ENCODE data around the gene THSD4.

Gene THSD4

DNA sequence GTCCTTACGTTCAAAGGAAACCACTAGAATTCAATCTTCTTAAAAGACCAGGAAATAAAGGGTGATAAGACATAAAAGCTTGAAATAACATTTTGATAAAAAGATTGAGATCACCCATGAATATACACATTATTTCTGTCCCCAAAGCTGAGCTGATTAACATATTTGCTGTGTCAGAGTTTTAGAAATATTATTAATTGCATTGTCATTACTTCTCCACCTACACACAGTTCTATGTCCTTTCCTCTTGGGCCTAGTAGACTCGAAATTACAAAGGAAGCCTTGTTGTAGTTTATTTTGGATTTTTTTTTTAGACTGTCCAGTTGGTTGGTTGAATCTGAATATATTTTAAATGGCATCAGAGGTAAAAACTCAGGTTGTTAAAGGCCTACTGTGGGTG, 614.0 kb downstream of the THSD4 start:
- Histone ChIP-seq H3K4me3 (ENCODE audit: low read length) (no peak overlapping the region), H3K9me3 (replicated peaks; ENCODE audit: low read length) (no peaks in the 10 kb centered on the region), H3K9ac (ENCODE audit: low read depth, low read length) (no peak overlapping the region), H3K4me1 (ENCODE audit: control insufficient read depth, insufficient read depth, low read length) (peaks cover 4% of the 10 kb centered on the region), H3K27me3 (ENCODE audit: control insufficient read depth, insufficient read depth, low read length) (no peaks in the 10 kb centered on the region), H3K36me3 (ENCODE audit: insufficient read depth, low read length) (peaks cover 3% of the 10 kb centered on the region), H3K4me2 (ENCODE audit: low read length) (no peak overlapping the region)

DNA sequence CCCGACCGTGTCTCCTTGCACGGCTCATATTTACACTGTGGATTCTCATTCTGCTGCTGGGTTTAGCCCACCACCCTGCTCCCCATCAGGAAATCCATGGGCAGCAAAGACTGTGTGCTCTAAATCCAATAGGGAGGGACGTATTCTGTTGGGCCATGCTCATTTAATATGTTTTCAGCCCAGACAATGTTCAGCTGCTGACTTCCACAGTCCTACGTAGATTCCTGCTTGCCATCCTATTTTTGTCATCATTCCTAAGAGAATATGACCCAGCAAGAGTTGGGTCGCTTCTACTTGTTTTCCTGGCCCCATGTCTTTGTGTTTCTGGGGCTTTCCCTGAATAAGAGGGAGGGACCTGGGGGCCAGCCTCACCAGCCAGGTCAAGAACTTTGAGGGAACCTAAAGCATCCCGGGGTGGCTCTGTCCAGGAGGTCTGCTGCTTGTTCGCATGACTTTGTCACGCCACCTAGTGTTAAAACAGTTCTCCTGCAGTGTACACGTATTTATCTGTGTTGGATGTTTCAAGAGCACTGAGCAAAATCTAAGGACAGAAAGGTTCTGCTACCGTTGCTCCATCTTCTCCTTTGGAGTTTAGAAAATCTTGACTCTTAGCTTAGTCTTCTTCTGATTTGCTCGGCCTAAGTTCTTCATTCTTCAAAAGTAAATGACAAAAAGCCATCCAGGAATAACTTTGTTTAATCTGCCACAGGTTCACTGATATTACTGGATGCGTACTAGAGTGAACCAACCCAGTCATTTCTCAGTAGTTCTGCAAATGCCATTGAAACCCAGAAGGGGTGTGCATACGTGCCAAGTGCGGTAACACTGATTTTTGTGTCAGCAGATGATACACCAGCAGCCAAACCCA, 615.2 kb downstream of the THSD4 start:
- H3K4me3 ChIP-seq (ENCODE audit: low read length): no peak overlapping the region
- H3K4me1 ChIP-seq (ENCODE audit: control insufficient read depth, insufficient read depth, low read length): peaks cover under 1% of the 10 kb centered on the region
- H3K36me3 ChIP-seq (ENCODE audit: insufficient read depth, low read length): peaks cover 3% of the 10 kb centered on the region
- no peaks in the 10 kb centered on the region for H3K9me3 ChIP-seq (replicated peaks; ENCODE audit: low read length)
- no peak overlapping the region for H3K9ac ChIP-seq (ENCODE audit: low read depth, low read length)
- no peaks in the 10 kb centered on the region for H3K27me3 ChIP-seq (ENCODE audit: control insufficient read depth, insufficient read depth, low read length)
- no peak overlapping the region for H3K4me2 ChIP-seq (ENCODE audit: low read length)

DNA sequence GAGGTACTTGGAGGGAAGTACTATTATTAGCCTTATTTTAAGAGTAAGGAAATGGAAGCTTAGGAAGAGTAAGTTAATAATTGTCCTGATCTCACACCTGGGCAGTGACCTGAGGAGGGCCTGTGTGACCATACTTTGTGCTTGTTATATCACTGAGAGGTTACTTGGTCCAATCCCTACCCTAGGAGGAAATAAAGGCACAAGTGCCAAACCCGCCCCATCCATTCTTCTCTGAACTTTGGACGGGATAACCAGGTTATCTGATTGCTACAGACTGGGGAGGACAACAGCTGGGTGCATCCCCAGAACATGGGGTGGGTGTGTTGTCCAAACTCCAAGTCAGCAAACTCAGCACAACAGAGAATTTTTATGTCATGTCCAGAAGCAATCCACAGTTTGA, 617.4 kb downstream of the THSD4 start:
- Histone ChIP-seq H3K4me3 (ENCODE audit: low read length) (no peak overlapping the region), H3K9ac (ENCODE audit: low read depth, low read length) (no peak overlapping the region), H3K4me1 (ENCODE audit: control insufficient read depth, insufficient read depth, low read length) (no peaks in the 10 kb centered on the region), H3K27me3 (ENCODE audit: control insufficient read depth, insufficient read depth, low read length) (no peaks in the 10 kb centered on the region), H3K36me3 (ENCODE audit: insufficient read depth, low read length) (peaks cover 3% of the 10 kb centered on the region), H3K4me2 (ENCODE audit: low read length) (no peak overlapping the region), H3K9me3 (replicated peaks; ENCODE audit: low read length) (no peaks in the 10 kb centered on the region)

DNA sequence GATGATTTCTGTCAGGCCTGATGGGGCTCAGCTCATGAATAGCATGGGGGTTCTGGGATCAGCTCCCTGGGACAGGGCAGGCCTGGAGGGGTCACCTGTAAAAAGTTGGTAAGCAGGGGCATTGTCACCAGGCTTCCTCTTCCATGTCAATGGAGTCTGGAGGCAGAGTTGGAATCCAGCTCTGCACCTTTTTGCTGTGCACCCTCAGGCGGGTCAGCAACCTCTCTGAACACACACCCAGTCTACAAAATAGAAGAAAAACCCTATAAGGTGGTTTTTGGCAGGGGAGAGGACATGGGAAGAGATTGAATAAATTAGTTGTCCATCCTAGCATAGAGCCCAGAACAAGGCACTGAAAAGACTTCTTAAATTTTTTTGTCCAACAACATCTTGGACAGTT, 617.9 kb downstream of the THSD4 start:
- Histone ChIP-seq H3K36me3 (ENCODE audit: insufficient read depth, low read length) (peaks cover 3% of the 10 kb centered on the region), H3K4me2 (ENCODE audit: low read length) (no peak overlapping the region), H3K4me3 (ENCODE audit: low read length) (no peak overlapping the region), H3K4me1 (ENCODE audit: control insufficient read depth, insufficient read depth, low read length) (no peaks in the 10 kb centered on the region), H3K9me3 (replicated peaks; ENCODE audit: low read length) (no peaks in the 10 kb centered on the region), H3K27me3 (ENCODE audit: control insufficient read depth, insufficient read depth, low read length) (no peaks in the 10 kb centered on the region), H3K9ac (ENCODE audit: low read depth, low read length) (no peak overlapping the region)

DNA sequence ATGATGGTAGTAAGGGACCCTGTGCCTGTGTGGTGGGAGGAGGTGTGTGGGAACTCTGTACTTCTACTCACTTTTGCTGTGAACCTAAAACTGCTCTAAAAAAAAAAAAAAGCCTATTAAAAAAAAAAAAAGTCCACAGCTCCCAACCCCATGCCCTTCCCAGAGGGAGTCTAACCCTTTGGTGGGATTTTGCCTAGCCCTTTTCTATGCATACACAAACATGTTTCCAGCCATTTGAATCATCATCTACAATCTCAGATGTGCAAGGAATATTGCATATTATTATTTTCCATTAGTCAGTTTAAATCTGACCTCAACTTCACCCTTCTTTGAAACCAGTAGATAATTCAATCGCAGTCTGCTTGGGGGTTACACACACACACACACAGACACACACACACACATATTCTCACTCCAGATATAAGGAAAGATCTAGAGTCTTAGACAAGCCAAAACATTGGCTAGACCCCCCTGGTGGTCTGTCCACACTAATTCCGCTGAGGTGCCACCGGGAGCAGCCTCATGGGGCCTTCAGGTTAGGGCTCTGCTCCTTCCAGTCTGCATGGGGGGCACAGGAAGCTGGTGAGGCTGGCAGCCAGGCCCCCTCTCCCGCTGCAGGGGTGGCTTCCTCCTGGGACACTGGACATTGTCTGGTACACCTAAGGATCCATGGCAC, 619.6 kb downstream of the THSD4 start:
- H3K9ac ChIP-seq (ENCODE audit: low read depth, low read length): no peak overlapping the region
- no peak overlapping the region for H3K4me2 ChIP-seq (ENCODE audit: low read length)
- H3K4me1 ChIP-seq (ENCODE audit: control insufficient read depth, insufficient read depth, low read length): no peaks in the 10 kb centered on the region
- no peaks in the 10 kb centered on the region for H3K9me3 ChIP-seq (replicated peaks; ENCODE audit: low read length)
- H3K36me3 ChIP-seq (ENCODE audit: insufficient read depth, low read length): no peaks in the 10 kb centered on the region
- no peaks in the 10 kb centered on the region for H3K27me3 ChIP-seq (ENCODE audit: control insufficient read depth, insufficient read depth, low read length)
- no peak overlapping the region for H3K4me3 ChIP-seq (ENCODE audit: low read length)

DNA sequence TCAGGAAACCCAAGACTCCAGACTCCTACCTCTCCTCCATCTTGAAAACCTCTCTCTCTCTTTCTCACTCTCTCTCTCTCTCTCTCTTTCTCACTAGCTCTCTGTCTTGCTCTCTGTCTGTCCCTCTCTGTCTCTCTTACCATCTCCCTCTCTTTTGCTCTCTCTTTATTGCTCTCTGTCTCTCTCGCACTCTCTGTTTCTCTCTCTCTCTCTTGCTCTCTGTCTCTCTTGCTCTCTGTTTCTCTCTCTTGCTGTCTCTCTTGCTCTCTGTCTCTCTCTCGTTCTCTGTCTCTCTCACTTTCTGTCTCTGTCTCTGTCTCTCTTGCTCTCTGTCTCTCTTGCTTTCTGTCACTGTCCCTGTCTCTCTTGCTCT, 620.1 kb downstream of the THSD4 start:
- Histone ChIP-seq H3K9ac (ENCODE audit: low read depth, low read length) (no peak overlapping the region), H3K27me3 (ENCODE audit: control insufficient read depth, insufficient read depth, low read length) (no peaks in the 10 kb centered on the region), H3K4me1 (ENCODE audit: control insufficient read depth, insufficient read depth, low read length) (no peaks in the 10 kb centered on the region), H3K36me3 (ENCODE audit: insufficient read depth, low read length) (no peaks in the 10 kb centered on the region), H3K4me2 (ENCODE audit: low read length) (no peak overlapping the region), H3K9me3 (replicated peaks; ENCODE audit: low read length) (no peaks in the 10 kb centered on the region), H3K4me3 (ENCODE audit: low read length) (no peak overlapping the region)

DNA sequence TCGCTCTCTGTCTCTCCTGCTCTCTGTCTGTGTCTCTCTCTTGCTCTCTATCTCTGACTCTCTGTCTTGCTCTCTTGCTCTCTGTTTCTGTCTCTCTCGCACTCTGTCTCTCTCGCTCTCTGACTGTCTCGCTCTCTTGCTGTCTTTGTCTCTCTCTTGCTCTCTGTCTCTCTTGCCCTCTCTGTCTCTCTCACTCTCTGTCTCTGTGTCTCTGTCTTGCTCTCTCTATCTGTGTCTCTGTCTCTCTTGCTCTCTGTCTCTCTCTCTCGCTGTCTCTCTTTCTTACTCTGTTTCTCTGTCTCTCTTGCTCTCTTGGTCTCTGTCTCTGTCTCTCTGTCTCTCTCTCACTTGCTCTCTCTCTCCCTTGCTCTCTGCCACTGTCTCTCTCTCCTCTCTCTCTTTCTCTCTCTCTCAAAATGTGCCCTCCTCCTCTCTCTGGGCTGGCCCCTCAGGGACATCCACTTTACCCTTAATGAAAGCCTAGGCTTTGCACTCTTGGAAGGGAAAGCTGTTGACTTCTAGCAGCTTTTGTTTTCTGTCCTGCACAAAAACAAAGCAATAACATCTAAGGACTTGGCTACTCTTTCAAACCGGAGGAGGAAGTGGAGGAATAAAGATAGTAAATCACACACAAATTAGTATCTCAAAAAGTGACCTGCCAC, 621.1 kb downstream of the THSD4 start:
- Histone ChIP-seq H3K9me3 (replicated peaks; ENCODE audit: low read length) (no peaks in the 10 kb centered on the region), H3K4me3 (ENCODE audit: low read length) (no peak overlapping the region), H3K36me3 (ENCODE audit: insufficient read depth, low read length) (no peaks in the 10 kb centered on the region), H3K4me1 (ENCODE audit: control insufficient read depth, insufficient read depth, low read length) (no peaks in the 10 kb centered on the region), H3K9ac (ENCODE audit: low read depth, low read length) (no peak overlapping the region), H3K4me2 (ENCODE audit: low read length) (no peak overlapping the region), H3K27me3 (ENCODE audit: control insufficient read depth, insufficient read depth, low read length) (no peaks in the 10 kb centered on the region)

DNA sequence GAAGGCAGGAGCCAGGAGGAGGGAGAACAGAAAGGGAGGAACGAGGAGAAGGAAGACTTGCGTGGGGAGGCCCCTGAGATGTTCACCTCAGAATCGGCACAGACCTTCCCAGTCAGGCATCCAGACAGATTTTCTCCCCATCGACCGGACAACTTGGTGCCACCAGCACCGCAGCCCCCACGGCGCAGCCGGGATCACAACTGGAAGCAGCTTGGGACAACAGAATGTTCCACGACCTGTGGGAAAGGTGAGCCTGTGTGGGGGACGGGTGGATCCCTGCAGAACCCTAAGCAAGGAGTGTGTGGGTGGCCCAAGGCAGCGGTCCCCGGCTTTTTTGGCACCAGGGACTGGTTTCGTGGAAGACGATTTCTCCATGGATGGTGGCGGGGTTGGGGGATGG, 622.5 kb downstream of the THSD4 start:
- no peak overlapping the region for H3K9ac ChIP-seq (ENCODE audit: low read depth, low read length)
- H3K9me3 ChIP-seq (replicated peaks; ENCODE audit: low read length): no peaks in the 10 kb centered on the region
- no peak overlapping the region for H3K4me2 ChIP-seq (ENCODE audit: low read length)
- no peak overlapping the region for H3K4me3 ChIP-seq (ENCODE audit: low read length)
- H3K36me3 ChIP-seq (ENCODE audit: insufficient read depth, low read length): no peaks in the 10 kb centered on the region
- no peaks in the 10 kb centered on the region for H3K4me1 ChIP-seq (ENCODE audit: control insufficient read depth, insufficient read depth, low read length)
- H3K27me3 ChIP-seq (ENCODE audit: control insufficient read depth, insufficient read depth, low read length): no peaks in the 10 kb centered on the region

DNA sequence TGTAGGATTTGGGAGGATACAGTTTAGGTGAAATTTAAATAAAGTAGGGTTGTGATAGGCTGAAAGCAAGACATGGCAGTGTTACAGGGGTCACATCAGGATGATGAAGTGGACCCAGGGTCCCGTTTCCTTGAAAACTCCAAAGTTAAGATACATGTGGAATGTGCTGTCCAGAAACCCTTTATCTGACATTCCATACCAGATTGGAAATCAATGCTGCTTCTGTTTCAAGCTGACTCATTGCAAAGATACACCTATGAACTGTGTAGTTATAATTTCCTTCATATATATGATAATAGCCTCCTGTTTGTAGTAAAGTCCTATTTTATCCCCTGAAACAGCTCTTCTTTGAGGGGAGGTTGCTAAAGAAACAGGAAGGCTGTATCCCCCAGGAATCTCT, 624.1 kb downstream of the THSD4 start:
- Histone ChIP-seq H3K4me1 (ENCODE audit: control insufficient read depth, insufficient read depth, low read length) (peaks cover 3% of the 10 kb centered on the region), H3K4me2 (ENCODE audit: low read length) (no peak overlapping the region), H3K4me3 (ENCODE audit: low read length) (no peak overlapping the region), H3K36me3 (ENCODE audit: insufficient read depth, low read length) (no peaks in the 10 kb centered on the region), H3K9me3 (replicated peaks; ENCODE audit: low read length) (no peaks in the 10 kb centered on the region), H3K9ac (ENCODE audit: low read depth, low read length) (no peak overlapping the region), H3K27me3 (ENCODE audit: control insufficient read depth, insufficient read depth, low read length) (no peaks in the 10 kb centered on the region)

DNA sequence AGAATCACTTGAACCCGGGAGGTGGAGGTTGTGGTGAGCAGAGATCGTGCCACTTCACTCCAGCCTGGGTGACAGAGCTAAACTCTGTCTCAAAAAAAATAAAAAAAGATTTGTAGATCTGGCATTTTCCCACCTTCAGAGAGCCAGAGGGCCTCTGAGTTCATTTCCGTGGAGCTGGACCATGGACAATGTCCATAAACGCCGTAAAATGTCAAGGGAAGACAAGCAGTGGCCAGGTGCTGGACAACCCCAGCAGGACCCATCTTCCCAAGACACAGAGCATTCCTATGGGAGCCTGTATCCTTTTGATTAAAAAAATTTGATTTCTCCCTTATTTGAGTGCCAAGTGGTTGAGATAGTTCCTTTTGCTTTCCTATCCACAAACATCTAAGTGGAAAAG, 627.7 kb downstream of the THSD4 start:
- Histone ChIP-seq H3K4me2 (ENCODE audit: low read length) (no peak overlapping the region), H3K27me3 (ENCODE audit: control insufficient read depth, insufficient read depth, low read length) (no peaks in the 10 kb centered on the region), H3K4me3 (ENCODE audit: low read length) (no peak overlapping the region), H3K36me3 (ENCODE audit: insufficient read depth, low read length) (no peaks in the 10 kb centered on the region), H3K9ac (ENCODE audit: low read depth, low read length) (no peak overlapping the region), H3K9me3 (replicated peaks; ENCODE audit: low read length) (no peaks in the 10 kb centered on the region), H3K4me1 (ENCODE audit: control insufficient read depth, insufficient read depth, low read length) (peaks cover 17% of the 10 kb centered on the region)

DNA sequence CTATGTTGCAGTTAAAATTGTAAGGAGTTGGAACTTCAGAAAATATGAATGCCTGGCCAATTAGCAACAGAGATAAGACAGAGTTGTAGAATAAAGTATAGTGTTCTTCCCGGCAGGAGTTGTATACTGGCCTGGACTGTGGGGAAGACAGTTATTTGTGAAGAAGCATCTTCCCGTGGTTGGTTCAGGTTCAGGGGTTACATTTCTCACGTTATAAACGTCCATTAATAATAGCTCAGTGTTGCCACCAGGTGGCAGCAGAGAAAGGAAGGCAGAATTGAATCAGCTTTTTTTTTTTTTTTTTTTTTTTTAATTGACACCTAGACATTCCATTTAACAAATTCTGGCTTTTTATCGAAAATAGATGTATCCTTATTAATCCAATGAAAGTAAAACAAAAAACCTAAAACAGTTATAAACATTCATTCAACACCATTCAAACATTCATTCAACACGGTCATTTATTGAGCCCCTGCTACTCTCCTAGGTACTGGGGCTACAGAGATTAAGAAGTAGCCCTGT, 628.7 kb downstream of the THSD4 start:
- no peaks in the 10 kb centered on the region for H3K9me3 ChIP-seq (replicated peaks; ENCODE audit: low read length)
- H3K27me3 ChIP-seq (ENCODE audit: control insufficient read depth, insufficient read depth, low read length): no peaks in the 10 kb centered on the region
- H3K9ac ChIP-seq (ENCODE audit: low read depth, low read length): no peak overlapping the region
- H3K36me3 ChIP-seq (ENCODE audit: insufficient read depth, low read length): no peaks in the 10 kb centered on the region
- peaks cover 26% of the 10 kb centered on the region for H3K4me1 ChIP-seq (ENCODE audit: control insufficient read depth, insufficient read depth, low read length)
- H3K4me2 ChIP-seq (ENCODE audit: low read length): no peak overlapping the region
- no peak overlapping the region for H3K4me3 ChIP-seq (ENCODE audit: low read length)

Data from skeletal muscle satellite cell (primary cell).